ENCODE measurements around the gene ZNF608.

Gene ZNF608

DNA sequence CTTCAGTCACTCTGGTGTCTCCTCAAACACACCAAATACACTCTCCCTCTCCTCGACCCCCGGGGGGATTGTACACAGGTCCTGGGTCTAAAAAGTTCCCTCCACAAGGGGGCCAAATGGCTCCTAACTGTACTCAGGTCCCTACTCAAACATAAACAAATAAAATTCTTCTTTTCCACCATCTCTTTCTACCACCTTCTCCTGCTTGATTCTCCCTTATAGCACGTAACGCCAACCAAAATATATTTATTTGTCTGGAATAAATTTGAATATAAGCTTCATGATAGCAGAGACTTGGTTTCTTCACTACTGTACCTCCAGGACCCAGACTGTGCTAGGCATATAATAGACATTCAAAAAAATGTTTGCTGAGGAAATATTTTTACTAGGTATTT lies 21.4 kb downstream of the ZNF608 start:
- TF ChIP-seq TAF1 (IDR thresholded peaks at IDR 0.05; ENCODE audit: borderline replicate concordance, low read depth, low read length) (no peak), POLR2A (IDR thresholded peaks at IDR 0.05; ENCODE audit: low read depth, low read length) (no peak), POLR2AphosphoS5 (IDR thresholded peaks at IDR 0.05; ENCODE audit: low read depth, low read length) (no peak)
- peak; percentile 68 for FAIRE-seq
- no peak for DNase-seq (ENCODE audit: insufficient read length)

DNA sequence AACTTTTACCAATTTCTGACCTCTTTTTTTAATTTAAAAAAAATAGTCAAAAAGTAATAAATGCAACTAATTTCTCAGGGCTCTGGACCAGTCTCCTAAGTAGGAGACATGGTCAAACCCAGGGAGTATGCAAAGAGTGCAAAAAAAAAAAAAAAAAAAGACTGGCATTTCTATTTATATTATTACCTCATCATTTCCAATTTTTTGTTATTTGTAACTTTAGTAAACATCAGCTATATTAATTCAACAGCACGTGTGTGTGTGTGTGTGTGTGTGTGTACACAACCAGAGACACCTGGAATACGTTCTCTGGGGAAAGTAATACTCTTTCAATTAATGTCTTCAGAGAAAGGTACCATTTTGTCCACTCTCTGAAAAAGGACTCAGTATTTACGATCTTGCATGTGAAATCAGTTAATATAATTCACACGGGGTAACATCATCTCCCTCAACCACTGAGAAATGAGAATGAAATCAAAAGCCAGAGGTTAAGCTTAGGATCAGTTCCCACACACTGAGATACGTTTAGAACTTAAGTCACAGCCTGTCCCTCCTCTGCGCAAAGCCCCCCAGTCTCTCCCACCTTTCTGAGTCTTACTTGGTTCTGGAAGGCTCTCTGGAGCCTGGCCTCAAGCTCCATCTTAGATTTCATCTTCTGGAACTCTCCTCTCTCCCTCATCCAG lies 21.9 kb downstream of the ZNF608 start:
- peak; percentile 30 for FAIRE-seq
- DNase-seq (ENCODE audit: insufficient read length) = no peak
- TF ChIP-seq POLR2AphosphoS5 (IDR thresholded peaks at IDR 0.05; ENCODE audit: low read depth, low read length) = no peak
- no peak for TF ChIP-seq TAF1 (IDR thresholded peaks at IDR 0.05; ENCODE audit: borderline replicate concordance, low read depth, low read length)
- TF ChIP-seq POLR2A (IDR thresholded peaks at IDR 0.05; ENCODE audit: low read depth, low read length) = no peak

GRCh38 chr5:124721229-124721735 lies 25.2 kb downstream of the ZNF608 start:
- DNase-seq (ENCODE audit: insufficient read length) (no peak), FAIRE-seq (no peak)
- TF ChIP-seq TAF1 (IDR thresholded peaks at IDR 0.05; ENCODE audit: borderline replicate concordance, low read depth, low read length) = no peak
- no peak for TF ChIP-seq POLR2A (IDR thresholded peaks at IDR 0.05; ENCODE audit: low read depth, low read length)
- TF ChIP-seq POLR2AphosphoS5 (IDR thresholded peaks at IDR 0.05; ENCODE audit: low read depth, low read length) = no peak

- DNase-seq (ENCODE audit: insufficient read length) (no peak), FAIRE-seq (no peak)
- TF ChIP-seq POLR2AphosphoS5 (IDR thresholded peaks at IDR 0.05; ENCODE audit: low read depth, low read length) (no peak), POLR2A (IDR thresholded peaks at IDR 0.05; ENCODE audit: low read depth, low read length) (no peak), TAF1 (IDR thresholded peaks at IDR 0.05; ENCODE audit: borderline replicate concordance, low read depth, low read length) (no peak)
These were observed 25.8 kb downstream of the ZNF608 start for GRCh38 chr5:124720593-124720992.

DNA sequence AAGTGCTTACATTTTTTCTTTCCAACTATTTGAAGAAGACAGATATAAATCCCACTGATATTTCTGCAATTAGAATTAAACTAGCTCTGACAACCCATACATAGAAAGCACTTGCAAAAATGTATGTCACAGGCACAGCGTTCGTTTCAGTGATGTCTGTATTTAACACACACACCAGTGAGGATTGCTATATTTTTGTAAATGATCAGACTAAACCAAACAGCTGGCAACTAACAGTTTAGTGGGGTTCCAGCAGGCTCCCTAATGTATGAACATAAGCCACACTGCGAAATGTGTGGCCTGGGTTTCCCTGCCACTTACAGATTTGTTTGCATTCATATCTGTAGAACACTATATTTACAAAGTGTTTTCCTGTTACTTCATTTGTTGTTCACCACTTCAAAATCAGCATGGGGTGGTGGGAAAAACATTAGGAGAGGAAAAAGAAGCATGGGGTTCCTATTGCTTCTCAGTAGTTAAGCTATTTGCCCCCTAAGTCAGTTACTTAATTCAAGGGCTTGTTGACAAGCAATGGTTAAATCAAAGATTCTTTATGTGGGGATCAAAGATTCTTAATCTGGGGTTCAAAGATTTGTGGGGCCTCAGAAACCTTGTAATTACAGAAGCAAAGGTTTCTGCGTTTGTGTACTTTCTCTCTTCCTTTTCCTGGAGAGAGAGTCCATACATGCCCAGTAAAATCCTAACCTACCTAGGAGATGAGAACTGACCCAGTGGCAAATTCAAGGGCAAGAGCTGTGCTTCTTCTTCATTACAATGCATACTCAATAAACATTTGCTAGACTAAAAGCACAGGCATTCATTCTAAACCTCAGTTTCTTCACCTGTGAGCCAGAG lies 27.1 kb downstream of the ZNF608 start:
- FAIRE-seq (peak; percentile 44), DNase-seq (ENCODE audit: insufficient read length) (no peak)
- TF ChIP-seq POLR2A (IDR thresholded peaks at IDR 0.05; ENCODE audit: low read depth, low read length) (no peak), TAF1 (IDR thresholded peaks at IDR 0.05; ENCODE audit: borderline replicate concordance, low read depth, low read length) (no peak), POLR2AphosphoS5 (IDR thresholded peaks at IDR 0.05; ENCODE audit: low read depth, low read length) (no peak)

DNA sequence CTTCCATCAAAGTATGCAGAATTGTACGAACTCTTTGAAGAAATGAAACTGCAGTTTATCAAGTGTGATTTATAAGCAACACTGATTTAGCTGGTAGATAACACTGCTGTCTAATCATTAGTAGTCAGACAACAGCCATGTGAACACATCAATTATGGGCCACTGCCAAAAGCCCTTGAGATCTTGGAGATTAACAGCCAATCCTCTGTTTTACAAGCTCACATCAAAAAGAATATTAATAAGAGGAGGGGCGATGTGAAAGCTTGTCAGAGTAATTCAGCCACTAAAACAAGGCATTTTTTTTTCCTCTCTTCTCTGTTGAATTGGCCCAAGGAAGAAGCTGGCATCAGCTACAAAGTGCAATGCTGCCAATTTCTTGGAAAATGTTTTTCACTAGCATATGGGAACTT lies 28.1 kb downstream of the ZNF608 start:
- DNase-seq (ENCODE audit: insufficient read length) (no peak), FAIRE-seq (peak; percentile 27)
- no peak for TF ChIP-seq POLR2A (IDR thresholded peaks at IDR 0.05; ENCODE audit: low read depth, low read length)
- no peak for TF ChIP-seq TAF1 (IDR thresholded peaks at IDR 0.05; ENCODE audit: borderline replicate concordance, low read depth, low read length)
- no peak for TF ChIP-seq POLR2AphosphoS5 (IDR thresholded peaks at IDR 0.05; ENCODE audit: low read depth, low read length)

- no peak for TF ChIP-seq POLR2A (IDR thresholded peaks at IDR 0.05; ENCODE audit: low read depth, low read length)
- no peak for TF ChIP-seq TAF1 (IDR thresholded peaks at IDR 0.05; ENCODE audit: borderline replicate concordance, low read depth, low read length)
- TF ChIP-seq POLR2AphosphoS5 (IDR thresholded peaks at IDR 0.05; ENCODE audit: low read depth, low read length) = no peak
- DNase-seq (ENCODE audit: insufficient read length) (no peak), FAIRE-seq (no peak)
These were observed 30.3 kb downstream of the ZNF608 start for GRCh38 chr5:124716169-124716568.

- DNase-seq (ENCODE audit: insufficient read length) (no peak), FAIRE-seq (no peak)
- TF ChIP-seq POLR2AphosphoS5 (IDR thresholded peaks at IDR 0.05; ENCODE audit: low read depth, low read length) (no peak), POLR2A (IDR thresholded peaks at IDR 0.05; ENCODE audit: low read depth, low read length) (no peak), TAF1 (IDR thresholded peaks at IDR 0.05; ENCODE audit: borderline replicate concordance, low read depth, low read length) (no peak)
These were observed 31.5 kb downstream of the ZNF608 start for GRCh38 chr5:124714910-124715309.

GRCh38 chr5:124713595-124713994 lies 32.8 kb downstream of the ZNF608 start:
- no peak for TF ChIP-seq TAF1 (IDR thresholded peaks at IDR 0.05; ENCODE audit: borderline replicate concordance, low read depth, low read length)
- FAIRE-seq (no peak), DNase-seq (ENCODE audit: insufficient read length) (no peak)

DNA sequence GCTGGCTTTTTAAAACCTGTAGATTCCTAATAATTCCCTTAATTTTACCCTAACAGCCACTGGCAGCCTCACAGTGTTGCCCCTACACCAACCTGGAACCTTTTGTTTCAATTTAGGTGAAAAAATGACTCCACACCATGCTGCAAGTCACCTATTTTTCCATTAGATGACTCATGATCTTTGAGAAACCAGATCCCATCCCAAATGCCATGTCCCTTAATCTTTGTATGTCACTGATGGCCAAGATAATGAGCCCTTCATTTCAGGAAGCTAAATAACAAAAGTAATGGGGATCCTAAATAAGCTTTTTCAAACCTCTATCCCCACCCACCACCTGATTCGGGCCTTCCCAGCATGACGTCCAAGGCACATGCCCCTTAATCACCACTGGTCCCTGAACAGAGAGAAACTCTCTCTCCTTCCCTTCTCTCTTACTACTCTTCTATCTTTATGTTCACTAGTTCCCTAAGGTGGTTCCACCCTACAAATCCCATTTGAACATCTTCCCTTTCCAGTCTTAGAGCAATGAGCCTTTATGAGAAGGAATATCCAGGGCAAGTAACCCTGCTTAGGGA lies 33.6 kb downstream of the ZNF608 start:
- FAIRE-seq = no peak
- DNase-seq (ENCODE audit: insufficient read length) = no peak
- TF ChIP-seq POLR2A (IDR thresholded peaks at IDR 0.05; ENCODE audit: low read depth, low read length) (no peak), POLR2AphosphoS5 (IDR thresholded peaks at IDR 0.05; ENCODE audit: low read depth, low read length) (no peak), TAF1 (IDR thresholded peaks at IDR 0.05; ENCODE audit: borderline replicate concordance, low read depth, low read length) (no peak)

DNA sequence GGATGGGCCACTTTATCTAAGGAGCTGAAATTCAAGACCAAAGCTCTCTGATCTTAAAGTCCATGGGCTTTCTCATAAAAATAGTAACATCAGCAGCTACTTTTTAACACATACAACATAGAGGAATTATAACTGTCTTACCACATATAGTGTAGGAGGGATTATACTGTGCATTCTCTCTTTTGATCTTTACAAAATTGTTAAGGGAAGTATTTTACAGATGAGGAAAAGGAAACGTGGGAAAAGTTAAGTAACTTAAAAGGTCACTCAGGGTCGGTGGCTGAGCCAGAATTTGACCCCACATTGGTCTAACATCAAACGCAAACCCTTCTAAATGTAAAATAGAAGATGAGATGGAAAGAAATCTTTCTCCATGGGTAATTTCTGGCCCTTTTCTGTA lies 38.4 kb downstream of the ZNF608 start:
- FAIRE-seq (no peak), DNase-seq (ENCODE audit: insufficient read length) (no peak)
- TF ChIP-seq POLR2A (IDR thresholded peaks at IDR 0.05; ENCODE audit: low read depth, low read length) (no peak), POLR2AphosphoS5 (IDR thresholded peaks at IDR 0.05; ENCODE audit: low read depth, low read length) (no peak), TAF1 (IDR thresholded peaks at IDR 0.05; ENCODE audit: borderline replicate concordance, low read depth, low read length) (no peak)
